Mesendoderm (in vitro differentiated cells): ENCODE measurements around the gene SMIM11.

Source experiments
- DNase-seq: peaks from one replicate; pipeline ENCODE4 v3.0.0; 2013
- H2AK5ac ChIP-seq: 2 replicates; pipeline ENCODE4 v1.6.1; 2013; ENCODE audit warnings: low read length, inconsistent platforms
- H2BK120ac ChIP-seq: 2 replicates; pipeline ENCODE4 v1.6.1; 2013; ENCODE audit warnings: low read depth, mild to moderate bottlenecking, low read length, moderate library complexity, mixed read lengths
- H2BK15ac ChIP-seq: replicated peaks from 2 replicates; pipeline ENCODE4 v1.6.1; 2013; ENCODE audit warnings: low read depth, mild to moderate bottlenecking, moderate library complexity
- H2BK5ac ChIP-seq: 2 replicates; pipeline ENCODE4 v1.6.1; 2013; ENCODE audit warnings: low read length, inconsistent platforms
- H3K18ac ChIP-seq: 2 replicates; pipeline ENCODE4 v1.6.1; 2013; ENCODE audit warnings: mild to moderate bottlenecking, low read length, mixed read lengths
- H3K23ac ChIP-seq: one replicate; pipeline ENCODE4 v1.6.1; 2013; ENCODE audit warnings: low read length
- H3K27ac ChIP-seq: 2 replicates; pipeline ENCODE4 v1.5.1; 2013; ENCODE audit warnings: low read depth, mild to moderate bottlenecking, inconsistent platforms, low read length, moderate library complexity
- H3K27me3 ChIP-seq: 2 replicates; pipeline ENCODE4 v1.6.1; 2013; ENCODE audit warnings: low read length, control low read depth, mild to moderate bottlenecking, inconsistent platforms; ENCODE audit not compliant: insufficient read depth, poor library complexity
- H3K36me3 ChIP-seq: 2 replicates; pipeline ENCODE4 v1.6.1; 2013; ENCODE audit warnings: low read length, inconsistent platforms; ENCODE audit not compliant: control insufficient read depth, insufficient read depth
- H3K4ac ChIP-seq: one replicate; pipeline ENCODE4 v1.6.1; 2013; ENCODE audit warnings: low read depth, mild to moderate bottlenecking, low read length, moderate library complexity
- H3K4me1 ChIP-seq: 2 replicates; pipeline ENCODE4 v1.6.1; 2013; ENCODE audit warnings: low read depth, low read length, inconsistent platforms; ENCODE audit not compliant: control insufficient read depth
- H3K4me2 ChIP-seq: 2 replicates; pipeline ENCODE4 v1.6.1; 2013; ENCODE audit warnings: low read length
- H3K4me3 ChIP-seq: 2 replicates; pipeline ENCODE4 v1.5.1; 2013; ENCODE audit warnings: mild to moderate bottlenecking, low read length
- H3K56ac ChIP-seq: one replicate; pipeline ENCODE4 v1.6.1; 2013; ENCODE audit warnings: low read length
- H3K79me1 ChIP-seq: 2 replicates; pipeline ENCODE4 v1.6.1; 2013; ENCODE audit warnings: low read length, inconsistent platforms
- H3K79me2 ChIP-seq: 2 replicates; pipeline ENCODE4 v1.6.1; 2013; ENCODE audit warnings: mild to moderate bottlenecking, low read length; ENCODE audit not compliant: control insufficient read depth, insufficient read depth
- H3K9ac ChIP-seq: 2 replicates; pipeline ENCODE4 v1.6.1; 2013; ENCODE audit warnings: low read length, inconsistent platforms
- H4K5ac ChIP-seq: one replicate; pipeline ENCODE4 v1.6.1; 2013; ENCODE audit warnings: low read length
- H4K8ac ChIP-seq: one replicate; pipeline ENCODE4 v1.6.1; 2013; ENCODE audit warnings: low read depth, mild to moderate bottlenecking, control low read depth, low read length, moderate library complexity
- WGBS: extraction: QIAGEN DNeasy Blood & Tissue Kit; methylation state at CpG from one replicate; pipeline ENCODE4 v1.1.7; 2013; ENCODE audit warnings: low lambda C conversion rate, missing lambda C conversion rate; ENCODE audit not compliant: insufficient coverage; ENCODE audit errors: extremely low coverage; 5-methylcytosine and 5-hydroxymethylcytosine counted together

SMIM11 gene

GRCh38 chr21:34335316-34335715 lies 40.0 kb upstream of the SMIM11 start:
- Histone ChIP-seq H2BK120ac (no peak overlapping the region), H2BK5ac (no peak overlapping the region), H3K18ac (no peak overlapping the region), H3K4me1 (no peaks in the 10 kb centered on the region), H3K27me3 (no peaks in the 10 kb centered on the region), H3K4me3 (no peak overlapping the region), H4K8ac (no peak overlapping the region), H2BK15ac (no peak overlapping the region), H3K27ac (no peak overlapping the region), H2AK5ac (no peak overlapping the region), H3K4me2 (no peak overlapping the region), H4K5ac (no peak overlapping the region), H3K23ac (no peak overlapping the region), H3K79me2 (no peaks in the 10 kb centered on the region), H3K36me3 (no peaks in the 10 kb centered on the region), H3K79me1 (no peaks in the 10 kb centered on the region), H3K4ac (no peak overlapping the region), H3K56ac (no peak overlapping the region), H3K9ac (no peak overlapping the region)
- WGBS = no CpG with 5 or more reads among the region's 6 CpGs
- DNase-seq = no peak

- Histone ChIP-seq H2AK5ac (no peak overlapping the region), H3K56ac (no peak overlapping the region), H3K27me3 (no peaks in the 10 kb centered on the region), H3K18ac (no peak overlapping the region), H3K23ac (no peak overlapping the region), H3K9ac (no peak overlapping the region), H2BK5ac (no peak overlapping the region), H2BK120ac (no peak overlapping the region), H3K79me1 (no peaks in the 10 kb centered on the region), H4K8ac (no peak overlapping the region), H3K4me3 (no peak overlapping the region), H3K36me3 (no peaks in the 10 kb centered on the region), H3K4ac (no peak overlapping the region), H3K79me2 (no peaks in the 10 kb centered on the region), H2BK15ac (no peak overlapping the region), H3K4me2 (no peak overlapping the region), H3K4me1 (no peaks in the 10 kb centered on the region), H3K27ac (no peak overlapping the region), H4K5ac (no peak overlapping the region)
- no CpG with 5 or more reads among the region's 5 CpGs for WGBS
- DNase-seq = no peak
These were observed 39.1 kb upstream of the SMIM11 start for GRCh38 chr21:34336245-34336644.

GRCh38 chr21:34336756-34337391 lies 38.4 kb upstream of the SMIM11 start:
- no peaks in the 10 kb centered on the region for H3K36me3 ChIP-seq
- no peak overlapping the region for H3K23ac ChIP-seq
- H4K8ac ChIP-seq = no peak overlapping the region
- no peak overlapping the region for H3K4ac ChIP-seq
- no peak overlapping the region for H3K56ac ChIP-seq
- no peak overlapping the region for H3K4me2 ChIP-seq
- H2BK120ac ChIP-seq = no peak overlapping the region
- H3K79me2 ChIP-seq = no peaks in the 10 kb centered on the region
- no peaks in the 10 kb centered on the region for H3K79me1 ChIP-seq
- H2AK5ac ChIP-seq = no peak overlapping the region
- no peak overlapping the region for H4K5ac ChIP-seq
- no peaks in the 10 kb centered on the region for H3K4me1 ChIP-seq
- no peak overlapping the region for H3K9ac ChIP-seq
- no peak overlapping the region for H3K4me3 ChIP-seq
- DNase-seq = no peak
- no CpG with 5 or more reads among the region's 13 CpGs for WGBS
- H2BK15ac ChIP-seq = no peak overlapping the region
- H3K27ac ChIP-seq = no peak overlapping the region
- no peaks in the 10 kb centered on the region for H3K27me3 ChIP-seq
- no peak overlapping the region for H3K18ac ChIP-seq
- no peak overlapping the region for H2BK5ac ChIP-seq

- no CpG with 5 or more reads among the region's 6 CpGs for WGBS
- no peak overlapping the region for H2BK15ac ChIP-seq
- H3K23ac ChIP-seq = no peak overlapping the region
- no peak overlapping the region for H3K9ac ChIP-seq
- no peak overlapping the region for H3K27ac ChIP-seq
- H4K5ac ChIP-seq = no peak overlapping the region
- H3K56ac ChIP-seq = no peak overlapping the region
- no peak overlapping the region for H3K4me3 ChIP-seq
- no peaks in the 10 kb centered on the region for H3K36me3 ChIP-seq
- no peak overlapping the region for H2BK5ac ChIP-seq
- H3K4me1 ChIP-seq = no peaks in the 10 kb centered on the region
- H2BK120ac ChIP-seq = no peak overlapping the region
- no peaks in the 10 kb centered on the region for H3K79me1 ChIP-seq
- H3K27me3 ChIP-seq = no peaks in the 10 kb centered on the region
- DNase-seq = no peak
- H2AK5ac ChIP-seq = no peak overlapping the region
- no peaks in the 10 kb centered on the region for H3K79me2 ChIP-seq
- no peak overlapping the region for H3K4me2 ChIP-seq
- no peak overlapping the region for H3K4ac ChIP-seq
- no peak overlapping the region for H3K18ac ChIP-seq
- no peak overlapping the region for H4K8ac ChIP-seq
These were observed 37.6 kb upstream of the SMIM11 start for GRCh38 chr21:34337741-34338140.

- Histone ChIP-seq H4K8ac (no peak overlapping the region), H2AK5ac (no peak overlapping the region), H3K36me3 (no peaks in the 10 kb centered on the region), H3K23ac (no peak overlapping the region), H3K4ac (no peak overlapping the region), H4K5ac (no peak overlapping the region), H3K56ac (no peak overlapping the region), H3K4me2 (no peak overlapping the region), H3K79me1 (no peaks in the 10 kb centered on the region), H2BK120ac (no peak overlapping the region), H2BK5ac (no peak overlapping the region), H3K4me1 (no peaks in the 10 kb centered on the region), H3K27me3 (no peaks in the 10 kb centered on the region), H2BK15ac (no peak overlapping the region), H3K27ac (no peak overlapping the region), H3K4me3 (no peak overlapping the region), H3K9ac (no peak overlapping the region), H3K79me2 (no peaks in the 10 kb centered on the region), H3K18ac (no peak overlapping the region)
- WGBS = no CpG with 5 or more reads among the region's 8 CpGs
- no peak for DNase-seq
These were observed 37.1 kb upstream of the SMIM11 start for GRCh38 chr21:34338226-34338625.

GRCh38 chr21:34340061-34340460 lies 35.2 kb upstream of the SMIM11 start:
- H3K36me3 ChIP-seq = no peaks in the 10 kb centered on the region
- DNase-seq = no peak
- no peak overlapping the region for H4K8ac ChIP-seq
- H3K4ac ChIP-seq = no peak overlapping the region
- no peak overlapping the region for H2BK15ac ChIP-seq
- no peak overlapping the region for H3K4me3 ChIP-seq
- H2BK120ac ChIP-seq = no peak overlapping the region
- H2BK5ac ChIP-seq = no peak overlapping the region
- H3K27me3 ChIP-seq = no peaks in the 10 kb centered on the region
- H3K56ac ChIP-seq = no peak overlapping the region
- no peak overlapping the region for H4K5ac ChIP-seq
- no peak overlapping the region for H3K9ac ChIP-seq
- no peaks in the 10 kb centered on the region for H3K79me2 ChIP-seq
- H2AK5ac ChIP-seq = no peak overlapping the region
- no peaks in the 10 kb centered on the region for H3K4me1 ChIP-seq
- H3K4me2 ChIP-seq = no peak overlapping the region
- H3K79me1 ChIP-seq = no peaks in the 10 kb centered on the region
- H3K27ac ChIP-seq = no peak overlapping the region
- no CpG with 5 or more reads among the region's 3 CpGs for WGBS
- no peak overlapping the region for H3K23ac ChIP-seq
- no peak overlapping the region for H3K18ac ChIP-seq
